ENCODE data around the gene PDE4B. TPM values are rescaled to one million over a fixed set of nuclear protein-coding genes. Genes with fewer than 3 reads are reported as not detected.

The PDE4B gene
- polyA plus RNA-seq, 1 donor (not counting 4 experiments of a cell fraction or from before 2014, with no cell fraction given) = 0.29 TPM

- dilution Hi-C loops (cut with MboI; ENCODE audit: extremely low pct_ligation_motif_present, low sequenced_read_pairs) = no loop called here
- no peak for FAIRE-seq
These were observed 351.0 kb downstream of the PDE4B start for GRCh38 chr1:66143651-66144050.

DNA sequence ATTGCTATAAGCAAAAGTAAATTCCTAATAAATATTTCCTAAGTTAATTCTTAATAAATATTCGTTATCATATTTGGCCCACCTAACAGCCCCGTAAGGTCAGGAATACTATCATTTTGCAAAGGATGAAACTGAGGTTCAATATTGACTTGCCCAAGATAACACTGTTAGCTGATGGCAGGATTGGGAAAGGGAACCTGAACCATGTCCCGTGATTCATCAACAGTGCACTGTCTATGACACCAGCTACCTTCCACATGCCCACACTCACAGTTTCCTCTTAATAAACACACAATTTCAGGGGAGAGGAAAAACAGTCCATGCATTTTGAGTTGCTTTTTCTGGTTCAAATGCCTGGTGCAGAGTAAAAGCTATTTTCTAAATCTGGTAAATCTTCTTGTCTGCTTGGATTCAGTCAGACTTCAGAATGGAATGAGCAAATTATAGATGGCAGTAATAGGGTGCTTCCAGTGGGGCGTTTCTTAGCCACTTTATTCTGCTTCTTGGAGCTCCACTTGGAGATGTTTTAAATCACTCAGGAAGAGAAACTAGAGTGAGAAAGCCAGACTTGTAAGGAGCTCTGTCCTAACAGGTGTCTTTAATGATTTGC is 354.6 kb downstream of the PDE4B start:
- no peak overlapping the region for H2AFZ ChIP-seq (ENCODE audit: control insufficient read depth, low read length)
- no peaks in the 10 kb centered on the region for H3K27me3 ChIP-seq (ENCODE audit: control insufficient read depth, extremely low read depth, insufficient read depth, low read length)
- no peaks in the 10 kb centered on the region for H3K4me1 ChIP-seq (ENCODE audit: control insufficient read depth, extremely low read depth, insufficient read depth, low read length)
- no peak overlapping the region for H3K4me2 ChIP-seq (ENCODE audit: control insufficient read depth, extremely low read depth, insufficient read depth, low read depth, low read length)
- H3K9me1 ChIP-seq (ENCODE audit: control insufficient read depth, extremely low read depth, insufficient read depth, low read length) = no peaks in the 10 kb centered on the region
- no peaks in the 10 kb centered on the region for H3K9me3 ChIP-seq (ENCODE audit: control insufficient read depth, low read depth, low read length)
- no peak for FAIRE-seq
- H3K4me3 ChIP-seq (ENCODE audit: control insufficient read depth in 2 of 3, extremely low read depth in 1 of 3, insufficient read depth in 2 of 3, low read depth in 1 of 3, low read length in 3 of 3) = no peak overlapping the region
- no peaks in the 10 kb centered on the region for H4K20me1 ChIP-seq (ENCODE audit: control insufficient read depth, extremely low read depth, insufficient read depth, low read length)
- H3K9ac ChIP-seq (ENCODE audit: control insufficient read depth, extremely low read depth, insufficient read depth, low read length) = no peak overlapping the region
- H3K27ac ChIP-seq (ENCODE audit: control insufficient read depth, insufficient read depth, low read length) = no peak overlapping the region
- TF ChIP-seq, protein P1, sequence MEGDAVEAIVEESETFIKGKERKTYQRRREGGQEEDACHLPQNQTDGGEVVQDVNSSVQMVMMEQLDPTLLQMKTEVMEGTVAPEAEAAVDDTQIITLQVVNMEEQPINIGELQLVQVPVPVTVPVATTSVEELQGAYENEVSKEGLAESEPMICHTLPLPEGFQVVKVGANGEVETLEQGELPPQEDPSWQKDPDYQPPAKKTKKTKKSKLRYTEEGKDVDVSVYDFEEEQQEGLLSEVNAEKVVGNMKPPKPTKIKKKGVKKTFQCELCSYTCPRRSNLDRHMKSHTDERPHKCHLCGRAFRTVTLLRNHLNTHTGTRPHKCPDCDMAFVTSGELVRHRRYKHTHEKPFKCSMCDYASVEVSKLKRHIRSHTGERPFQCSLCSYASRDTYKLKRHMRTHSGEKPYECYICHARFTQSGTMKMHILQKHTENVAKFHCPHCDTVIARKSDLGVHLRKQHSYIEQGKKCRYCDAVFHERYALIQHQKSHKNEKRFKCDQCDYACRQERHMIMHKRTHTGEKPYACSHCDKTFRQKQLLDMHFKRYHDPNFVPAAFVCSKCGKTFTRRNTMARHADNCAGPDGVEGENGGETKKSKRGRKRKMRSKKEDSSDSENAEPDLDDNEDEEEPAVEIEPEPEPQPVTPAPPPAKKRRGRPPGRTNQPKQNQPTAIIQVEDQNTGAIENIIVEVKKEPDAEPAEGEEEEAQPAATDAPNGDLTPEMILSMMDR (optimal IDR thresholded peaks at IDR 0.05 in 1 of 3, IDR thresholded peaks at IDR 0.05 in 1 of 3, conservative IDR thresholded peaks at IDR 0.05 in 1 of 3; ENCODE audit: extremely low read depth in 1 of 3, insufficient read depth in 2 of 3, low read length in 3 of 3) = no peak
- TF ChIP-seq EZH2 (IDR thresholded peaks at IDR 0.05; ENCODE audit: low read length) = no peak
- no peak for DNase-seq (ENCODE audit: low read depth, low spot score)
- H3K36me3 ChIP-seq (ENCODE audit: control insufficient read depth in 2 of 2, extremely low read depth in 1 of 2, insufficient read depth in 2 of 2, low read length in 2 of 2) = no peaks in the 10 kb centered on the region
- dilution Hi-C loops (cut with MboI; ENCODE audit: extremely low pct_ligation_motif_present, low sequenced_read_pairs) = no loop called here
- no peaks in the 10 kb centered on the region for H3K79me2 ChIP-seq (ENCODE audit: control insufficient read depth, insufficient read depth, low read length)

More at GRCh38 chr1:66143651-66144050, 351.0 kb downstream of the PDE4B start:
- H2AFZ ChIP-seq (ENCODE audit: control insufficient read depth, low read length) = no peak overlapping the region
- no peaks in the 10 kb centered on the region for H3K4me1 ChIP-seq (ENCODE audit: control insufficient read depth, extremely low read depth, insufficient read depth, low read length)
- H3K27ac ChIP-seq (ENCODE audit: control insufficient read depth, insufficient read depth, low read length) = no peak overlapping the region
- H3K9me1 ChIP-seq (ENCODE audit: control insufficient read depth, extremely low read depth, insufficient read depth, low read length) = no peaks in the 10 kb centered on the region
- H3K4me2 ChIP-seq (ENCODE audit: control insufficient read depth, extremely low read depth, insufficient read depth, low read depth, low read length) = no peak overlapping the region
- H4K20me1 ChIP-seq (ENCODE audit: control insufficient read depth, extremely low read depth, insufficient read depth, low read length) = no peaks in the 10 kb centered on the region
- TF ChIP-seq, protein P1 (optimal IDR thresholded peaks at IDR 0.05 in 1 of 3, IDR thresholded peaks at IDR 0.05 in 1 of 3, conservative IDR thresholded peaks at IDR 0.05 in 1 of 3; ENCODE audit: extremely low read depth in 1 of 3, insufficient read depth in 2 of 3, low read length in 3 of 3) = no peak
- no peak for TF ChIP-seq EZH2 (IDR thresholded peaks at IDR 0.05; ENCODE audit: low read length)
- no peaks in the 10 kb centered on the region for H3K36me3 ChIP-seq (ENCODE audit: control insufficient read depth in 2 of 2, extremely low read depth in 1 of 2, insufficient read depth in 2 of 2, low read length in 2 of 2)
- no peaks in the 10 kb centered on the region for H3K9me3 ChIP-seq (ENCODE audit: control insufficient read depth, low read depth, low read length)
- no peaks in the 10 kb centered on the region for H3K27me3 ChIP-seq (ENCODE audit: control insufficient read depth, extremely low read depth, insufficient read depth, low read length)
- H3K4me3 ChIP-seq (ENCODE audit: control insufficient read depth in 2 of 3, extremely low read depth in 1 of 3, insufficient read depth in 2 of 3, low read depth in 1 of 3, low read length in 3 of 3) = no peak overlapping the region
- no peak for DNase-seq (ENCODE audit: low read depth, low spot score)
- no peaks in the 10 kb centered on the region for H3K79me2 ChIP-seq (ENCODE audit: control insufficient read depth, insufficient read depth, low read length)
- no peak overlapping the region for H3K9ac ChIP-seq (ENCODE audit: control insufficient read depth, extremely low read depth, insufficient read depth, low read length)

Measured in keratinocyte (primary cell).